Fibroblast of lung (primary cell): Measurements from ENCODE around the gene PLXNA2. TPM values are rescaled to one million over a fixed set of nuclear protein-coding genes. Genes with fewer than 3 reads are reported as not detected.

Experiments
- DNase-seq, 2 donors: peaks; one replicate each; pipeline versions ENCODE4 v3.0.0 to v3.0.0-alpha.2; 2010; ENCODE audit warnings: low read depth in 2 of 2
- H2AFZ ChIP-seq: 2 replicates; pipeline ENCODE4 v1.5.1; 2012; ENCODE audit warnings: low read length, control low read depth, inconsistent platforms
- H3K27ac ChIP-seq: 2 replicates; pipeline ENCODE4 v1.5.1; 2011; ENCODE audit warnings: low read length, control low read depth; ENCODE audit not compliant: insufficient read depth
- H3K27me3 ChIP-seq: 2 replicates; pipeline ENCODE4 v1.5.1; 2011; ENCODE audit warnings: mild to moderate bottlenecking, low read length; ENCODE audit not compliant: control insufficient read depth, insufficient read depth
- H3K36me3 ChIP-seq: 2 replicates; pipeline ENCODE4 v1.5.1; 2011; ENCODE audit warnings: low read length; ENCODE audit not compliant: control insufficient read depth, insufficient read depth
- H3K4me1 ChIP-seq: 2 replicates; pipeline ENCODE4 v1.5.1; 2011; ENCODE audit warnings: low read length; ENCODE audit not compliant: control insufficient read depth, insufficient read depth; ENCODE audit errors: extremely low read depth
- H3K4me2 ChIP-seq: 2 replicates; pipeline ENCODE4 v1.5.1; 2011; ENCODE audit warnings: low read length, control low read depth; ENCODE audit not compliant: insufficient read depth; ENCODE audit errors: extremely low read depth
- H3K4me3 ChIP-seq, 4 experiments: fragments of 200-600 bp in 1 of 4; sonication (generic) in 1 of 4; replicated peaks in 1 of 4; 2 replicates each; pipeline ENCODE4 v1.5.1; 2011 to 2016; ENCODE audit warnings: low read length in 4 of 4, low read depth in 3 of 4, mild to moderate bottlenecking in 3 of 4, control low read depth in 2 of 4, inconsistent platforms in 1 of 4, mixed read lengths in 1 of 4; ENCODE audit not compliant: insufficient read depth in 1 of 4; ENCODE audit errors: control extremely low read depth in 1 of 4
- H3K79me2 ChIP-seq: 2 replicates; pipeline ENCODE4 v1.5.1; 2012; ENCODE audit warnings: mild to moderate bottlenecking, low read length, inconsistent platforms; ENCODE audit not compliant: control insufficient read depth, insufficient read depth
- H3K9ac ChIP-seq: 2 replicates; pipeline ENCODE4 v1.5.1; 2011; ENCODE audit warnings: mild to moderate bottlenecking, low read length, control low read depth; ENCODE audit not compliant: insufficient read depth
- H3K9me3 ChIP-seq: 2 replicates; pipeline ENCODE4 v1.5.1; 2012; ENCODE audit warnings: low read depth, low read length; ENCODE audit not compliant: control insufficient read depth, insufficient read depth
- H4K20me1 ChIP-seq: 2 replicates; pipeline ENCODE4 v1.5.1; 2011; ENCODE audit warnings: low read length; ENCODE audit not compliant: control insufficient read depth, insufficient read depth; ENCODE audit errors: extremely low read depth
- CTCF ChIP-seq, 2 donors: IDR thresholded peaks in 1 of 2; conservative IDR thresholded peaks in 1 of 2; 1 replicate in 1 of 2; 2 replicates in 1 of 2; pipeline ENCODE4 v1.5.1; 2011 to 2012; ENCODE audit warnings: low read length in 2 of 2, control low read depth in 1 of 2, inconsistent platforms in 1 of 2, low read depth in 1 of 2, mild to moderate bottlenecking in 1 of 2
- EZH2 ChIP-seq: IDR thresholded peaks from 2 replicates; pipeline ENCODE4 v1.5.1; 2012; ENCODE audit warnings: low read length, control low read depth, mild to moderate bottlenecking; ENCODE audit errors: missing control alignments
- polyA minus RNA-seq: library from RNA; depleted of rRNA, polyadenylated mRNA; stranded (reverse); fragments of >200 nt; gene quantifications from 2 replicates; pipeline ENCODE4 v1.2.3, GENCODE V29; 2011; ENCODE audit warnings: low replicate concordance
- polyA plus RNA-seq, 2 donors: library from polyadenylated mRNA; depleted of rRNA in 1 of 2; stranded (reverse) in 1 of 2; unstranded in 1 of 2; fragments of >200 nt; gene quantifications; 2 replicates each; pipeline ENCODE4 v1.2.1, GENCODE V29; 2011 to 2012; ENCODE audit warnings: missing spikeins in 1 of 2
- total RNA-seq: library from RNA; depleted of rRNA; stranded (reverse); fragments of >200 nt; gene quantifications from 2 replicates; pipeline ENCODE4 v1.2.1, GENCODE V29; 2014

Gene PLXNA2
- 2.0 and 2.8 TPM in 2 replicates for total RNA-seq
- polyA plus RNA-seq = 0.43 and 0.80 TPM in 2 replicates
- polyA plus RNA-seq (2012) = 0.80 and 0.88 TPM in 2 replicates
- 4.3 and 5.9 TPM in 2 replicates for polyA minus RNA-seq

DNA sequence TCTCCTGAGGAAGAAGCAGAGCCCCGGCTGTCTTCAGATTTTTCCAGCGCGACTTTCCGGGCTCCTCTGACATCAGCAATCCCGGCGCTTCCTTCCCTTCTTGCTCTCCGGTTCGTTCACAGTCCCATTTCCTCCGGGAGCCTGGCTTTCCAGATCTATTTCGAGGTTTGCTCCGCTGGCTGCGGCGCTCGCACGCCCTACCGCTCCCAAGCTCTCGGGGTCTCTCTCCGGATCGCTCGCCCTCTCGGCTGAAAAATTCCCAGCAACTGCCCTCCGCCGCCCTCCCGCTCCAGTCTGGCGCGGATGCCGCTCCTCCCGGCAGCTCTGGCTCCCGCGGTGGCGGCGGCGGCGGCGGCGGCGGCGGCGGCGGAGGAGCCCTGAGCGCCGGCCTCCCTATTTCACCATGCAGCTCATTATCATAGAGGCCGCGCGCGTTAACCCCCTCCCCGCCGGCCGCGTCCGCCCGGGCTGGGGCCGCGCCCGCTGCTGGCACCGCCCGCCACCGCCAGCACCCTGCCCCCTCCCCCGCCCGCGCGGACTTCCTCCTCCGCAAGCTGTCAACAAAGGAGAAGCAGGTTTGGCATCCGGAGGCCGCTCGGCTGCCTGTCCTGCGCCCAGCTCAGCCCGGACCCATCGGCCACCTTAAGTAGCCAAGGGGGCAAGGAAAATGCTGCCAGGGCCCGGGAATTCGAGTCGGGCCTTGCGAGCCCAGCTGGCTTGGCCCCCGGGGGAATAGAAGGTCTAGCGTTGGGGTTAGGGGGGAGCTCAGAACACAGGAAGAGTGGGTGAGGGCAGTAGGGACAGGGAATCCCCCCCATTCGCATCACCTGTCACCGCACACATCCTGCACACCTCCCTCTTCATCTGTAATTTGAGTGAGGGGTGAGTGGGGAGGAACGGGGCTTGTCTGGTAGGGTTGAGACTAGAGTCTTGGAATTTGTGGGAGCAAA is at the start of gene PLXNA2:
Gene PLXNA2 (minus strand): TSS at position 418 of the 950 bp plus-strand sequence. CDS start 26,462 bp downstream, outside the sequence.
- Histone ChIP-seq H3K4me3 (peak within 1 kb of the TSS; percentile 60 to 79 (median 65)), H3K4me1 (no peaks in the 10 kb centered on the region), H3K9me3 (no peaks in the 10 kb centered on the region), H3K9ac (peak within 1 kb of the TSS; percentile 58), H3K36me3 (no peaks in the 10 kb centered on the region), H4K20me1 (no peaks in the 10 kb centered on the region), H3K27me3 (peaks cover 4% of the 10 kb centered on the region), H3K79me2 (no peaks in the 10 kb centered on the region), H3K27ac (peak within 1 kb of the TSS; percentile 17), H2AFZ (peak within 1 kb of the TSS; percentile 50), H3K4me2 (peak within 1 kb of the TSS; percentile 79)
- TF ChIP-seq EZH2 = no peak
- no peak for TF ChIP-seq CTCF (conservative IDR thresholded peaks at IDR 0.05 in 1 of 2, IDR thresholded peaks at IDR 0.05 in 1 of 2; ENCODE audit: low read depth in 1 of 2, low read length in 2 of 2)
- DNase-seq = peak; percentile 60 to 61

- Histone ChIP-seq H3K36me3 (no peaks in the 10 kb centered on the region), H3K4me1 (no peaks in the 10 kb centered on the region), H3K4me3 (no peak overlapping the region), H2AFZ (no peak overlapping the region), H3K9me3 (no peaks in the 10 kb centered on the region), H3K79me2 (no peaks in the 10 kb centered on the region), H3K9ac (no peak overlapping the region), H4K20me1 (no peaks in the 10 kb centered on the region), H3K27ac (no peak overlapping the region), H3K27me3 (no peaks in the 10 kb centered on the region), H3K4me2 (no peak overlapping the region)
- no peak for DNase-seq
- no peak for TF ChIP-seq CTCF (conservative IDR thresholded peaks at IDR 0.05 in 1 of 2, IDR thresholded peaks at IDR 0.05 in 1 of 2; ENCODE audit: low read depth in 1 of 2, low read length in 2 of 2)
- no peak for TF ChIP-seq EZH2
Observed at GRCh38 chr1:208292908-208293307, 48.7 kb upstream of the PLXNA2 start.

- H3K27me3 ChIP-seq = no peaks in the 10 kb centered on the region
Observed at GRCh38 chr1:208291923-208292711, 47.9 kb upstream of the PLXNA2 start.

More at GRCh38 chr1:208291923-208292711, 47.9 kb upstream of the PLXNA2 start:
- Histone ChIP-seq H3K79me2 (no peaks in the 10 kb centered on the region), H3K4me1 (no peaks in the 10 kb centered on the region), H2AFZ (no peak overlapping the region), H3K27ac (no peak overlapping the region), H4K20me1 (no peaks in the 10 kb centered on the region), H3K36me3 (no peaks in the 10 kb centered on the region), H3K9me3 (no peaks in the 10 kb centered on the region), H3K9ac (no peak overlapping the region), H3K4me3 (no peak overlapping the region), H3K4me2 (no peak overlapping the region)
- DNase-seq = peak in 1 of 2 donors; percentile 3
- TF ChIP-seq CTCF (conservative IDR thresholded peaks at IDR 0.05 in 1 of 2, IDR thresholded peaks at IDR 0.05 in 1 of 2; ENCODE audit: low read depth in 1 of 2, low read length in 2 of 2) (no peak), EZH2 (no peak)
